GM21423 (cell line): ENCODE data around the gene ITGA7.

Experiments used
- ATAC-seq: cut with Tn5 transposase; IDR thresholded peaks from one replicate; pipeline ENCODE4 v1.9.1; 2021; ENCODE audit warnings: mild to moderate bottlenecking, moderate library complexity; ENCODE audit not compliant: unreplicated experiment

The ITGA7 gene

DNA sequence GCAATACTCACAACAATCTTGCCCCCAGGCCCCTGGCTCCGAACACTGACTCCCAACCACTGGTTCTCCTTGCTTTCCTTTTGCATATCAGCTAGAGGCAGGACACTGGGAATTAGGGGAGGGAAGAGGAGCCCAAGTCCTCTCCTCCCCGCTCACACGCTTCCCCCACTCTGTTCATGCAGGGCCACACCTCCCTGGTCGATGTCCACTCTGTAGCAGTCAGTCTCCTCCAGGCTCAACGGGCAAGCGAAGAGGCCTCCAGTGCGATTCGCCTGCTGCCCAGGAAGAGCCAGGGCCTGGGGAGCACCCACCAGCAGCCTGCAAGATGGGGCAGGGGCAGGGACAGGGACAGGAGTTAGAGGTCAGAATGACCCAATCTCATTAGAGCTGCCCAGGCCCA is 4.8 kb downstream of the ITGA7 start:
- no peak for ATAC-seq

DNA sequence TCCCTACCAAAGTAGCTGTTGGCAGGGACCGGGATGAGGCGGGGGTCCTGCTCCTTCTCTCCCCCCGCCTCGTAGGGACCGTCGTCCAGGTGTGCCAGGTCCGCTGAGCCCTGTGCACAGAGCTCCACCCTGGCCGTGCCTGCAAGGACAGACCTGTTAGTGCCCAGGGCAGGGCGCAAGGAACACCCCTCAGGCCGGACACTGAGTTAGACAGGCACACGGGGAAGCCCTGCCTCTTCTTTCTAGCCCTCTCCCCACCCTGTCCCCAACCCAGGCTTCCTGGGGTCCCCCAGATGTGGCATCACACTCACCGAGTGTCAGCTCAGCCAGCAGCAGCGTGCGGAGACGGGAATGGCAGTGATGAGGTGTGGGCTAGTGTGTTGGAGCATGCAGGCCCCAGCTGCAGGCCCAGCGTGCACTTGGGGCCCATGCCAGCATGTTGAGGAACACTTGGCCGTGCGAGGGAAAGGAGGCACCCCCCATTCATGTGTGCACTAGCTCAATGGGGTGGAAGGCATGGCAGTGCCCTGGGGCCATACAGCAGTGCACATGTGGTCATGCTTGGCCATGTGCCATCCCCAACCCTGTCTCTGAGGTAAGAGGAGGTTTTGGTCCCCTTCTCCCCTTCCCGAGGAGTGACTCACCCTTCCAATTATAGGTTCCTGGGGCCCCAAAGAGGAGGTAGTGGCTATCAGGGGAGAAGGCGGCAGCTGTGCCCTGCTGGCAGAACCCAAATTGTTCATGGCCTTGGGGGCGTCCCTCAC is 7.3 kb downstream of the ITGA7 start:
- ATAC-seq, result no peak

DNA sequence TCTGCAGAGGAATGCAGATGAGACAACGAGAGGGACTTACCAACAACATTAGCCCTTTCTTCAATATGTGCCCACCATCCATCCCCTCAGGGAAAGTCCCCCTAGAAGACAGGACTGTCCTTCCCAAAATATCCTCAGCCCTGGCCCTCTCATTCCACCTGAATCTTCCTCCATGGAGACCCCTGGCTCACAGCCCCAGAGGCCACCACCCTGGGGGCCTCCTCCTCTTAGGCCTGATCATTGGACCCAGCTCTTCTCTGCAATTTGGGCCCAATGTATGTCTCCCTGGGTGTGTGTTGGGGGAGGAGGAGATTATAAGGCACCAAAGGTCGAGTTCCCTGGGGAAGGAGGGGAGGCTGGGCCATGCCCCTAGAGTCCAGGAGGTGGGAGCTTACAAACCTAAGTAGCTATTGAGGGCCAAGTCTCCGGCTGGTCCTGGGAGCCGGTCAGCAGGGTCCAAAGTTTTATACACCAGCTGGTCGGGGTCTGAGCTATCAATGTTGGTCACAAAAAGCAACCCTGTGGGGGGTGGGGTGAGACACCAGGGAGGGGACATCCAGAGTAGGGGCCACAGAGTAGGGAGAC is 8.1 kb downstream of the ITGA7 start:
- ATAC-seq, result no peak

DNA sequence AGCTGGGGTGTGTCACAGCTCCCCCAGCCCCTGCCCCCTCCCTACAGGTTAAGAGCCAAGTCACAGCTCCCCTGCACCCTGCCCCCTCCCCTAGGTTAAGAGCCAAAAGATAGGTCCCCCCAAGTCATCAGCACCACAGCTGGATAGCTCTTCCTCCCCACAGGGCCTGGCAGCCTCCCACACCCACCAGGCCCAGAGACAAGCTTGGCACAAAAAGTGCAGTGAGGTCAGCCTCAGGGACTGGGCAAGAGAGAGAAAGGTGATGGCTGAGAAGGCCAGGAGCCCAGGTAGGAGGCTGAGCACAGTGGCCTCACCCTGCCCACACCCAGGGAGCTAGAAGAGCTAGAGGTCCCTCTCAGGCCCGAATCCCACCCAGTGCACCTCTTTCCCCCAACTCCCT is 8.7 kb downstream of the ITGA7 start:
- ATAC-seq, result no peak

DNA sequence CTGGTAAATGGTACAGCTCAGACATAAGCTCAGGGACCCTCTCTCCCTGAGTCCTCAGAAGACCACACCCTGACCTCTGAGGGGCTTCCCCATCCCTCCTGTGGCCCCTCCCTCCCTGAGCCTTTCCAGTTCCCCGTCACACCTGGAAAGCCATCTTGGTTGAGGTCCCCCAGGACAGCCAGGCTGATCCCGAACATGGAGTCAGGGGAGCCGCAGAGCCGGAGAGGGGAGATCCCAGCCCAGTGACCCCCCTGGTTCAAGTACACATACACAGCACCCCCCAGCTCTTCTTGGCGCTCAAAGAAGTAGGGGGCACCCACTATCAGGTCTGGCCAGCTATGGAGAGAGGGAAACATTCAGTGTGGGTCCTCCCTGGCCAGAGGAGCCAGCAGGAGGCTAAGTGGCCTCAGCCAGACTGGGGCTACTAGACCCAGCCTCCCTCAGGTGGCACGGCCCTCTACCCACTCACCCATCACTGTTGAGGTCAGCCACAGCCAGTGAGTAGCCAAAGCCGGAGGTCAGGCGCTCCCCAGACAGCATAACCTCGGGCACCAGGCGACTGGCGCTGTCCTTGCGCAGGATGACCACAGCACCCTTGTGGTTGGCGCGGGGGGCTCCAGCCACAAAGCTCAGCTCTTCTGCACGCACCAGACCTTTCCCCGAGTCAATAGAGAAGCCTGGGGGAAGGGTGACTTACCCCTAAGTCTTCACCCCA is 9.3 kb downstream of the ITGA7 start:
- ATAC-seq, result no peak

DNA sequence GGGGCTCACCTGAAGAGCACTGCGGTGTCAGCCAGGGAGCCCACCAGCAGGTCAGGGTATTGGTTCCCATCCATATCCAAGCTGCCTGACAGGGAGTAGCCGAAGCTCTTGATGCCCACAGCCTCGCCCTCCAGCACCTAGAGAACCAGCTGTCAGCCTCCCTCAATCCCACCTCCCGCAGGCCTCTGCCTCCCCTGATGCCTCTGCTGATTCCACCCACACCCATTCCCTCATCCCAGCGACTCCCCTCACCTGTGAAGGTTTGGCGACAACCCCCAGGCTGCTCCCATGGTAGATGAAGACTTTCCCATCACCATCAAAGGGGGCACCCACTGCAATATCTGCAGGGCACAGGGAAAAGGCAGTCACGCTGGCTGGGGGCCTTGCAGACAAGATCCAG is 10.0 kb downstream of the ITGA7 start:
- no peak for ATAC-seq

DNA sequence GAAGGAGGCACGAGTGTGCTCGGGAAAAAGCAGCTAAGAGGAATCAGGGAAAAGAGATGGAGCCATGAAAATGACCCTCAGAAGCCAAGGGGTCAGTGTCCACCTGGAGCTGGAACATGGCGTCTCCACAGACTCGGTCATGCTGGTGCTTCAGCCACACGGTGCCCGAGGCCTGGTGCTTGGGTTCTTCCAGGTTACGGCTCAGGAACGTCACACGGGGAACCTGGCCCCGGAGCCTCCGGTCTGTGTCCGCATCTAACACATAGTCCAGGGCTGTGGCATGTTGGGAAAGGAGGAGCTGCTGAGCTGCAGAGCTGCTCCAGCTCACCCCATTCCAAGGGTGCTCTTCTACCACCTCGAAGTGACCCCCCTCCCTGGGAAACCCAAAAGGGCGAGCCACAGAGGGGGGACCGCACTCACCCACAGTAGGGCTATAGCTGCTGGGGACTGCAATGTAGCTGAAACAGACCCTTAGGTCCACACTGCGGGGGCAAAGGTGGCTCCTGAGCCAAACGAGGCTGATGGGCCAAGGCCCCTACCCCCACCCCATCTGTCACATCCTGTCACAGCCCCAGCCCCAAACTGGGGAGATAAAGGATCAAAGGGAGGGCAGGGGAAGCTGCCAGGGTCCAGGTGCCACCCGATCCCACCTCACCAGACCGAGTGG is 10.8 kb downstream of the ITGA7 start:
- ATAC-seq, result no peak

DNA sequence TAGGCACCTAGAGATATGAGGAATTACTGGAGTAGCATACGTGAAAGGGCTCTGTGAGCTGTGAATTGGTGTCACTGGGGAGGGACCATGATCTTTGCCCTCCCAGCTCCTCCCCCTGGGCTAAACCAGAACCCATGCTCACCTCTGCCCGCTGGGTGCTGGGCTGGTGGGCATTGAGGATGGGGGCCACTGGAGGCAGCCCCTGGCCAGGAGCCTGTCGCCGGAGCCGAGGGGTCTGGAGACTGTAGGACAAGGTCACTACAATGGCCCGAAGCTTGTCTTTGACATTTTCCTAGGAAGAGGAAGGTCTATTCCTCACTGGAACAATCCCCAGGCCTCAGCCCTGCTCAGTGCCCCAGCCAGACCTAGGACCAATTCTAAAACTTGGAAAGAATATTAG is 11.6 kb downstream of the ITGA7 start:
- no peak for ATAC-seq

DNA sequence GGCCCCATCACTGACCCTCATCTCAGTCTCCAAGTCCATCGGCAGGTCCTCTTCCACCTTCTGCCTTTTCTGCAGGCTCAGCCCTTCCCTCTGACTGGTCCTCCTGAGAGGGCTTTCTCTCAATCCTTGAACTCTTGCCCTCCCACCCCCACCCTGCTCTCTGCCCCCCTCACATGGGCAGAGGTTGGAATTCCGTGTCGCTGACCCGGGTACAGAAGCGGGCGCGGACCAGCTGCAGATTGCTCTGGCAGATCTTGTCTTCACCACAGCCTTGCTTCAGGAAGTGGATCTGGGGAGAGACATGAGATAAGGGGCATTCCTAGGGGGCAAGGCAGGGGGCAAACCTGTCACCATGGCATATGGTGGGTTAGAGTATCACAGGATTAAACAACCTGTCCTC is 12.4 kb downstream of the ITGA7 start:
- no peak for ATAC-seq

DNA sequence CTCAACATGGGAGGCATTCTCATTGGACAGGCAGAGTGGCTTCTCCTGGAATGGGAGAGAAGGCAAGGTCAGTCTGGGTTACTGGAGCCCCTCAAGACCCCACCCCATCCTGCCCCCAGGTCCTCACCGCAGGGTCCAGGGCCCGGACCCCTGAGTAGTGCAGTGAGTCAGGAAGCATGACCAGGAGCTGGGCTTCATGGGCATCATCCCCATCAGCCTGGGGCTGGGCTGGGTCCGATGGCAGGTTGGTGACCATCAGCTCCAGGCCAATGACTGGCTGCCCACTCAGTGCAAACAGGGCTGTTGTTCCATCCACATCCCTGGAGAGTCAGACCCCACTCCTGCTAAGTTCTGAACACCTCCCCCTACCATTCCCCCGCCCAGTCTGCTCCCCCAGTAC is 13.1 kb downstream of the ITGA7 start:
- ATAC-seq, result no peak

DNA sequence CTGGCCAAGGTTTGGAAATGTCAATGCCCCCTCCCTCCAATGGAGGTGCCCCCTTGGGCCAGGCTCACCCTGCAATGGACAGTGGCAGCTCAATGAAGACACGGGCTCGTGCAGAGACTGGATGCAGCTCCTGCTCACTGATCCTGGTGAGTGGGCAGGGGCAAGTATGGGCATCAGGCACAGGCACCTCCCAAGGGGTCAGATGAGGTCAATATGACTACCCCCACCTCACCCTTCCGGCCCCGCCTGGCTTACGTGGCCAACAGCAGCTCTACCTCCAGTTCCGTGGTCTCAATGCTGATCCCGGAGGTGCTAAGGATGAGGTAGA is 13.6 kb downstream of the ITGA7 start:
- no peak for ATAC-seq

DNA sequence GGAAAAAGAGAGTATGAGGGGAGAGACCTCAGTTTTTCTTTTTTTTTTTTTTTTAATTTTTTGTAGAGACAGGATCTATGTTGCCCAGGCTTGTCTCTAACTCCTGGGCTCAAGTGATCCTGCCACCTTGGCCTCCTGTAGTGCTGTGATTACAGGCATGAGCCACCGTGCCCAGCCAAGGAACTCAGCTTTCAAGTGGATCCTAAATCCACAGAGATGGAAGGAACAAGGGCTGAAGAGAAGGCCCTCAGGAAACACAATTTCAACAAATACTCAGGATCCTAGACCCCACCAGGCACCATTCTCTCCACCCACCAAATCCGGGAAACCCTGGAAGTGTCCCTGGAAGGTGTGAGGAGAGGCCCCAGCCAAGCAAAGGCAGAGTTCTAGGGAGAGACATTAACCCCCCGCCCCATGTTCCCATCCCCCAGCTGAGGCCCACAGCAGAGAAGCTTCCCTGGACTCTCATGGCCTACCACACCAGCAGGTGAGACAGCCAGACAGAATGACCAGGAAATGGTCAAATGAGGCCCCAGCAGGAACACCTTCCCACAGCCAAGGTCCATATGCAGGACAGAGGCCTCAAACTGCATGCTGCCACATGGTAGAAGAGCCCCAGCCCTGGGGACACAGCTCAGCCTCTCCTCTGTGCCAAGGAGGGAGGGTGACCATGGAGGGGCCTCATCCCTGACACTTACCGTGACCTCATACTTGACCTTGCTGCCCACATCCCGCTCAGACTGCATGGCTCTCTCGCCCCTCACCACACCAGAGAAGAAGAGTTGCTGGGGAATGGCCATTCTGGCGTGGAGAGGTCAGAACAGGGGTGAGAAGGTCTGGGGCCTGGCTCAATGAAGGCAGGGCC is 14.1 kb downstream of the ITGA7 start:
- no peak for ATAC-seq

DNA sequence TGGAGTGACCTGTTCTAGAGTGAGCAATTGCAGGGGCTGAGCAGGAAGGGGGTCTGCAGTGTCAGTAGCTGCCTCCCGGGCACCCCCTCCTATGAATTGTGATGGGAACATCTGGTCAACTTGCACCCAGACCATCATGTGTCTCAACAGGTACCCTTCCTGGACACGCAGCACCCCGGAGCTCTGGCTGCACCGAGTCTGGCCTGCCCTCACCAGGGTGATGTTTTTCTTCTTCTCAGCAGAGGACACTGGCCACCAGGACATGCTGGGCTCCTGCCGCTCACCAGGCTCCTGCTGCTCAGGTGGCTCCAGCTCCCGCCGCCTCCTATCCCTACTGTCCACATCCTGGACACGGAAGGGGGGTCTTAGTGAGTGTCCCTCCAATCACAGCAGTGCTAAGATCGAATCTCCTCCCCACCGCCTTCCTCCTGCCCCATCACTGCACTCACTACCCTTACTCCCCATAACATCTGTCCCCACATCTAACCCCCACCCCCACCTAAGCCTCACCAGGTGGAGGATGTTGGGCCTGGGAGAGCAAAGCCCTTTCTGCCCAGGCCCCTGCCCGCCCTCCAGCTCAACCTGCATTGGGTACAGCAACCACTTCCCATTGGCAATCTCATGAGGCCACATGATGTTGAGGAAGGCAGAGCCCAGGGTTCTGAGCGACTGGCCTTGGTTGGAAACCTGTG is 14.9 kb downstream of the ITGA7 start:
- no peak for ATAC-seq

DNA sequence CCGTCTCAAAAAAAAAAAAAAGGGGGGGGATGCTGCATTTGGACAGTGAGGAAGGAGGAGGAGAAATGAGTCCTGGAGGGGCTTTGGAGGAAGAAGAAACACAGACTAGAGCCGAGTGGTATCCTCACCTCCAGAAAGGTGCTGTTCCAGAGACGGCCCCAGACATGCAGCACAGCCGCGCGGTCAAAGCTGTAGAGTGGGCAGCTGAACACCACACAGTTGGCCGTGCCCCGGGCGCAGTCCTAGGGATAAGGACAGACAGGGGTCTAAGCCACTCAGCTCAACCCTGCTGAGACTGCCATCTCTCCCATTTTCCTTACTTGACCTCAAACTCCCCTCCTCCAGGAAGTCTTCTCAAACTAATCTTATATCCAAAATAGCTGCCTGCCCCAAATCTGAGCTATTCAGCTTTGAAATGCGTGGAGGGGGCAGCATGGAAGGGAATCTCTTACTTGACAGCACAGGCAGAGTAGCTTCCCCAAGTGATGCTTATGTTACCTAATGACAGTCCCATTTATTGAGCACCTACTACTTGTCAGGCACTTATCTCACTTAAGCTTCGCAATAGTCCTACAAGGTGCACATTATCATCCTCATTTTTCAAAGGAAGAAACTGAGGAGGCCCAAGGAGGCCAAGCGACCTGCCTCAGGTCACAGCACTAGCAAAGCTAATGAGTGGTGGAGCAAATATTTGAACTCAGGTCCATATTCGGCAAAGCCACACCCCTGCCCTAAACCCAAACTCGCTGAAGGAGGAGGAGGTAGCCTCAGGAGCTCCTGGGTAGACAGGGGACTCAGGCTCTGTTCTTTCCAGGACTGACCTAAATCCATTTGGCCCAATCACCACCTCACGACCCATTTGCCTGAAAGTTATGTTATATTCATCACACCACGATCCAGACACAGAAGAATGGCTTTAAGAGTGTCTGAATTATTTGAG is 18.7 kb downstream of the ITGA7 start:
- no peak for ATAC-seq

DNA sequence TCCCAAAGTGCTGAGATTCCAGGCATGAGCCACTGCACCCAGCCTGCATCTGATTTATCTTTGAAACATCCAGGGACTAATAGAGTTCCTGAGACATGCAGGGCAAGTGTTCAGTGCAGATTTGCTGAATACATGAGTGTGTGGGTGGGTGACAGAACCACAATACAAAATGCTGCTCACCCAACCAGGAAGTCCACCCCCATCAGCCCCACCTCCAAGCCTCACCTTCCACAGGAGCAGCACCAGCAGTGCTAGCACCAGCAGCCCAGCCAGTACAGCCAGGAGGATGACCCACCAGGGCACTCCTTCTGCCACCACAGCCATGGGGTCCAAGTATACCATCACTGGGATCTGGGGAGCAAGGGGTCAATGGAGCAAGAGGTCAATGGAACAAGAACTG is 20.0 kb downstream of the ITGA7 start:
- ATAC-seq, result no peak

DNA sequence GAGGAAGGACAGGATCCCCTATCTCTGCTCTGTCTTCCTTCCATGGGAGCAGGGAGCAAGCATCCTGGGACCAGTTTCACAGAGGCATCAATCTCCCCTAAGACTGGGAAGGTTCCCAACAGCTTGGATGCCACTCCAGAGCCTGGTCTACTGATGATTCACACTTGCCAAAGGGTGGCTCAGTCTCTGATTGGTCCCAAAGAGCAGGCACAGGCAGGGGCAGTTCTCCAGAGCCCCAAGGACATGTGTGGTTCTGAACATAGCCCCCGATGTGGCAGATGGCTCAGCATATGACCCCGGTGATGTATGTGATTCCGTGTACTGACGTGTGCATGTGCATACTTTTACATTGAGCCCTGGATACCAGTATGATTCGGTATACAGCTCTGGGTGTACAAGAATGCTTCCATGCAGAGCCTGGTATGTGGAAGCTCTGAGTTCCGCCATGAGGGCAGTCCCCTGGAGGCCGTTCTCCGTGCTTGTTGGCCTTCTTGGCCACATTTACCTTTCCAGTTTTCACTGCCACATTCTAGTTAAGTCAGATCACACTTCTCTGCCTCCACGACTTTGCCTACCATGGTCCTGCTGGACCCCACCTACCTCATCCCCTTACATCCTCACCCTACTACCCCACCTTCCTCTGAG is 21.2 kb downstream of the ITGA7 start:
- ATAC-seq, result no peak

DNA sequence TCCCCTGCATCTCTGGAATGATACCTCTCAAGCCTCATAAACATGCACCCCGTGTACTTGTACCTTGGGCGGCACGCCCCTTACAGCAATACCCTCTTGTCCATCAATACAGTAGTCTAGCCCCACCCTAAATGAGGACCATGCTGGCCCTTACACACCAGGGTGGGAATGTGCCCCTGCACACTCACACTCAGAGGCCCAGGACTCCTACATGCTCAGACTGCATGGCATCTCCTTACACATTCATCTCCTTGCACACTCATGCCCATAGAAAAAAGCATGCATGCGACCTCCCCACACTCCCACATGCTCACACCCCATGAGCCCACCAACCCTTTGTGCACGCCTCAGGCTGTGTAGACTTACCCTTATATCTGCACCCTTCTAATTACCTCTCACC is 22.0 kb downstream of the ITGA7 start:
- no peak for ATAC-seq

DNA sequence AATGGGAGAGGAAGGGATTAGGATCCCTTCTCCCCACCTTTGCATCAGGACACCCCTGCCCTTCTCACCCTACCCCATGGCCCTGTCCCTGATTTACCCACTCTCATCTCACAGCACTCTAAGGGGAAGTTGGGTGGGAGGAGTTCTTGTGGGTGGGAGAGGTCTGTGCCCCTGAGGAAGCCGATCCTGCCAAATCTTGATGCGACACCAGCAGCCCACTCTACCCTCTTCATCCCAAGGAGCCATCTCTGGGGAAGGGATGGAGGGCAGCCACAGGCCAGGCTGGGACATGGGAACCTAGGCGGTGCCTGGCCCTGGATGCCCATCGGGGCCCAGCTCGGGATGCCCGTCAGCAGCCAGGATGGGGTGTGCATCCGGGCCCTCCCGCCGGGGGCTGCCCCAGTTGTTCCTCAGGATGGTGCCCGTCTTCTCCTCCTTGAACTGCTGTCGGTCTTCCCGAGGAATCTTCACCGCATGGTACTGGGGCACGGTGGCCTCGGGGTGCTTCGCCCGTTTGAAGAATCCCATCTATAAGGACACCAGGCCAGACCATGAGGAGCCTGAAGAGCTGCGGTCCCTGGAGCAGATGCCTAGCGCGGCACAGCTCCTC is 22.8 kb downstream of the ITGA7 start:
- ATAC-seq, result no peak
